Endothelial cell of umbilical vein (primary cell): ENCODE measurements around the gene DYRK1A. TPM values are rescaled to one million over a fixed set of nuclear protein-coding genes. Genes with fewer than 3 reads are reported as not detected.

ENCODE experiments used
- BruUV-seq: library from RNA; stranded (reverse); fragments of 400-500 nt; replicated peaks from 2 replicates; lab custom pipeline; 2021; lab: Mats Ljungman, UMichigan
- CTCF ChIA-PET: fragments of 300-600, 350-600 bp; sonication (Branson Sonifier 250); formaldehyde crosslinking; loops from one replicate; lab custom pipeline; 2021; ENCODE audit warnings: antibody characterized with exemption, inconsistent platforms; lab: Charles Lee
- POLR2A ChIA-PET: fragments of 300-600, 350-600 bp; sonication (Branson Sonifier 250); formaldehyde crosslinking; loops from one replicate; lab custom pipeline; 2021; ENCODE audit warnings: antibody characterized with exemption, inconsistent platforms; lab: Charles Lee
- DNase-seq: peaks from one replicate; pipeline ENCODE4 v3.0.0-alpha.2; 2011; ENCODE audit warnings: low read depth, low spot score
- FAIRE-seq: peaks from 2 replicates; lab custom pipeline; 2011; peaks lifted over from hg19 to GRCh38; lab: Jason Lieb, UNC
- H2AFZ ChIP-seq: 2 replicates; pipeline ENCODE4 v1.6.0; 2012; ENCODE audit warnings: low read depth, low read length, control low read depth, inconsistent platforms
- H3K27ac ChIP-seq: 2 replicates; pipeline ENCODE4 v1.5.1; 2011; ENCODE audit warnings: low read depth, mild to moderate bottlenecking, control low read depth, low read length, moderate library complexity; ENCODE audit not compliant: insufficient read depth
- H3K27me3 ChIP-seq, 2 experiments: 2 replicates each; pipeline versions ENCODE4 v1.6.0 to v1.6.1; 2011; ENCODE audit warnings: low read length in 2 of 2, mixed read lengths in 1 of 2; ENCODE audit not compliant: control insufficient read depth in 2 of 2, insufficient read depth in 2 of 2
- H3K36me3 ChIP-seq, 2 experiments: 2 replicates in 1 of 2; 3 replicates in 1 of 2; pipeline ENCODE4 v1.5.1; 2011; ENCODE audit warnings: low read length in 2 of 2, mild to moderate bottlenecking in 1 of 2, moderate library complexity in 1 of 2; ENCODE audit not compliant: control insufficient read depth in 2 of 2, insufficient read depth in 2 of 2; ENCODE audit errors: extremely low read depth in 1 of 2
- H3K4me1 ChIP-seq: 3 replicates; pipeline ENCODE4 v1.5.1; 2011; ENCODE audit warnings: mild to moderate bottlenecking, low read length; ENCODE audit not compliant: control insufficient read depth, insufficient read depth; ENCODE audit errors: extremely low read depth
- H3K4me2 ChIP-seq: 2 replicates; pipeline ENCODE4 v1.6.1; 2011; ENCODE audit warnings: low read length, control low read depth, mixed read lengths; ENCODE audit not compliant: insufficient read depth
- H3K4me3 ChIP-seq, 3 experiments: fragments of 200-600 bp in 1 of 3; sonication (generic), shearing (Covaris generic) in 1 of 3; replicated peaks in 1 of 3; 2 replicates each; pipeline ENCODE4 v1.5.1; 2011 to 2016; ENCODE audit warnings: control low read depth in 3 of 3, low read length in 3 of 3, mild to moderate bottlenecking in 2 of 3, inconsistent platforms in 1 of 3, low read depth in 1 of 3, moderate library complexity in 1 of 3; ENCODE audit not compliant: insufficient read depth in 1 of 3
- H3K79me2 ChIP-seq: 2 replicates; pipeline ENCODE4 v1.6.0; 2012; ENCODE audit warnings: low read length, inconsistent platforms; ENCODE audit not compliant: control insufficient read depth, insufficient read depth
- H3K9ac ChIP-seq: replicated peaks from 2 replicates; pipeline ENCODE3; 2011; ENCODE audit warnings: low read length, control low read depth; ENCODE audit not compliant: insufficient read depth; ENCODE audit errors: extremely low read depth
- H3K9me1 ChIP-seq: replicated peaks from 3 replicates; pipeline ENCODE4 v1.6.0; 2011; ENCODE audit warnings: mild to moderate bottlenecking, low read length; ENCODE audit not compliant: control insufficient read depth, insufficient read depth; ENCODE audit errors: extremely low read depth
- H3K9me3 ChIP-seq: replicated peaks from 2 replicates; pipeline ENCODE4 v1.5.1; 2012; ENCODE audit warnings: low read length, inconsistent platforms; ENCODE audit not compliant: control insufficient read depth, insufficient read depth
- H4K20me1 ChIP-seq: replicated peaks from 2 replicates; pipeline ENCODE3; 2011; ENCODE audit warnings: mild to moderate bottlenecking, low read length; ENCODE audit not compliant: control insufficient read depth, insufficient read depth; ENCODE audit errors: extremely low read depth
- EZH2 ChIP-seq: IDR thresholded peaks from 2 replicates; pipeline ENCODE4 v1.6.1; 2012; ENCODE audit warnings: borderline replicate concordance, low read depth, mild to moderate bottlenecking, moderate library complexity, low read length, inconsistent platforms; ENCODE audit not compliant: severe bottlenecking
- FOS ChIP-seq: IDR thresholded peaks from 2 replicates; pipeline ENCODE4 v1.6.1; 2011; ENCODE audit warnings: mild to moderate bottlenecking, low read length, moderate library complexity, borderline replicate concordance; ENCODE audit not compliant: insufficient read depth
- GATA2 ChIP-seq: IDR thresholded peaks from 2 replicates; pipeline ENCODE4 v1.7.0; 2011; ENCODE audit warnings: low read depth, mild to moderate bottlenecking, moderate library complexity, mixed read lengths, low read length; ENCODE audit not compliant: insufficient read length, insufficient read depth
- JUN ChIP-seq: IDR thresholded peaks from 2 replicates; pipeline ENCODE4 v1.6.1; 2011; ENCODE audit warnings: borderline replicate concordance, low read depth; ENCODE audit not compliant: insufficient read length, insufficient read depth
- MYC ChIP-seq: IDR thresholded peaks from one replicate; pipeline ENCODE4 v1.6.1; 2011; ENCODE audit warnings: mild to moderate bottlenecking, low read depth, low read length
- POLR2A ChIP-seq: IDR thresholded peaks from 2 replicates; pipeline ENCODE4 v1.6.1; 2012; ENCODE audit warnings: low read depth, mild to moderate bottlenecking, control low read depth, low read length
- POLR2AphosphoS5 ChIP-seq: IDR thresholded peaks from 2 replicates; pipeline ENCODE4 v1.6.1; 2012; ENCODE audit warnings: low read depth, mild to moderate bottlenecking, control low read depth, low read length, moderate library complexity; ENCODE audit not compliant: insufficient read depth
- dilution Hi-C: fragments of 300-500 bp; cut with MboI; formaldehyde crosslinking; loops from one replicate; pipeline ENCODE4 v1.15.0; 2019; ENCODE audit warnings: low sequenced_read_pairs; ENCODE audit not compliant: extremely low pct_ligation_motif_present
- intact Hi-C: fragments of 100-400 bp; cut with micrococcal nuclease; formaldehyde crosslinking; loops from one replicate; pipeline ENCODE4 v1.10.0; 2022
- polyA plus RNA-seq, 4 experiments: library from polyadenylated mRNA; depleted of rRNA in 3 of 4; stranded (reverse) in 3 of 4; unstranded in 1 of 4; fragments of >200 nt; gene quantifications; 2 replicates each; pipeline versions ENCODE4 v1.2.1 to v1.2.3, GENCODE V29; 2011 to 2012; ENCODE audit warnings: missing spikeins in 1 of 4
- total RNA-seq: library from RNA; stranded (reverse); gene quantifications from 2 replicates; pipeline ENCODE4 v1.2.3, GENCODE V29; 2021
- TF ChIP-seq, protein P1 (sequence below): IDR thresholded peaks from 2 replicates; pipeline ENCODE4 v1.6.1; 2011; ENCODE audit not compliant: insufficient read depth, insufficient read length
- TF ChIP-seq, protein P2 (sequence below), 2 donors: IDR thresholded peaks; 1 replicate in 1 of 2; 2 replicates in 1 of 2; pipeline ENCODE4 v1.5.1; 2011; ENCODE audit warnings: low read length in 2 of 2, mild to moderate bottlenecking in 2 of 2, moderate library complexity in 2 of 2, control low read depth in 1 of 2, inconsistent platforms in 1 of 2, low read depth in 1 of 2; ENCODE audit not compliant: insufficient read depth in 1 of 2; ENCODE audit errors: extremely low read depth in 1 of 2

The DYRK1A gene
- total and polyA plus RNA-seq, 2 donors (not counting 3 experiments of a cell fraction or from before 2014, with no cell fraction given): 51.8 to 53.7 TPM

GRCh38 chr21:37433456-37433840, 66.9 kb downstream of the DYRK1A start:
- H3K79me2 ChIP-seq: peaks cover 89% of the 10 kb centered on the region
- H3K9me3 ChIP-seq: no peaks in the 10 kb centered on the region
- FAIRE-seq: no peak
- intact Hi-C loops: no loop called here
- no peaks in the 10 kb centered on the region for H3K9me1 ChIP-seq
- no peak for TF ChIP-seq POLR2AphosphoS5
- TF ChIP-seq GATA2: no peak
- TF ChIP-seq EZH2: no peak
- TF ChIP-seq JUN: no peak
- TF ChIP-seq POLR2A: no peak
- TF ChIP-seq, protein P1, sequence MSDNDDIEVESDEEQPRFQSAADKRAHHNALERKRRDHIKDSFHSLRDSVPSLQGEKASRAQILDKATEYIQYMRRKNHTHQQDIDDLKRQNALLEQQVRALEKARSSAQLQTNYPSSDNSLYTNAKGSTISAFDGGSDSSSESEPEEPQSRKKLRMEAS: no peak
- TF ChIP-seq, protein P2, sequence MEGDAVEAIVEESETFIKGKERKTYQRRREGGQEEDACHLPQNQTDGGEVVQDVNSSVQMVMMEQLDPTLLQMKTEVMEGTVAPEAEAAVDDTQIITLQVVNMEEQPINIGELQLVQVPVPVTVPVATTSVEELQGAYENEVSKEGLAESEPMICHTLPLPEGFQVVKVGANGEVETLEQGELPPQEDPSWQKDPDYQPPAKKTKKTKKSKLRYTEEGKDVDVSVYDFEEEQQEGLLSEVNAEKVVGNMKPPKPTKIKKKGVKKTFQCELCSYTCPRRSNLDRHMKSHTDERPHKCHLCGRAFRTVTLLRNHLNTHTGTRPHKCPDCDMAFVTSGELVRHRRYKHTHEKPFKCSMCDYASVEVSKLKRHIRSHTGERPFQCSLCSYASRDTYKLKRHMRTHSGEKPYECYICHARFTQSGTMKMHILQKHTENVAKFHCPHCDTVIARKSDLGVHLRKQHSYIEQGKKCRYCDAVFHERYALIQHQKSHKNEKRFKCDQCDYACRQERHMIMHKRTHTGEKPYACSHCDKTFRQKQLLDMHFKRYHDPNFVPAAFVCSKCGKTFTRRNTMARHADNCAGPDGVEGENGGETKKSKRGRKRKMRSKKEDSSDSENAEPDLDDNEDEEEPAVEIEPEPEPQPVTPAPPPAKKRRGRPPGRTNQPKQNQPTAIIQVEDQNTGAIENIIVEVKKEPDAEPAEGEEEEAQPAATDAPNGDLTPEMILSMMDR (IDR thresholded peaks at IDR 0.05; ENCODE audit: extremely low read depth in 1 of 2, insufficient read depth in 1 of 2, low read depth in 1 of 2, low read length in 2 of 2): no peak
- TF ChIP-seq MYC: no peak
- no peak for TF ChIP-seq FOS
- peaks cover 9% of the 10 kb centered on the region for H4K20me1 ChIP-seq
- peaks cover 0 to 6% of the 10 kb centered on the region in 2 experiments for H3K36me3 ChIP-seq
- no peak overlapping the region for H3K4me3 ChIP-seq
- no peak overlapping the region for H3K9ac ChIP-seq
- H2AFZ ChIP-seq: no peak overlapping the region
- POLR2A ChIA-PET: no interaction called here
- dilution Hi-C loops: no loop called here
- DNase-seq: no peak
- no peaks in the 10 kb centered on the region for H3K27me3 ChIP-seq
- no peak overlapping the region for H3K27ac ChIP-seq
- peaks cover 4% of the 10 kb centered on the region for H3K4me1 ChIP-seq
- CTCF ChIA-PET: interaction anchor here (1.1 to 1.2 kb wide), 2 partner anchors 26 to 32 kb away, joined by 3 read pairs; no protein-coding TSS in a partner anchor
- H3K4me2 ChIP-seq: no peak overlapping the region
- no TSS peak for BruUV-seq
